GM19395 (cell line): ENCODE measurements around the gene AGR2.
"Not testable (repeated sequence)": the region's sequence is repeated elsewhere in the genome, so short reads cannot be mapped to it uniquely, and the experiment has no call there.

ENCODE experiments used
- ATAC-seq: cut with Tn5 transposase; IDR thresholded peaks from one replicate; pipeline ENCODE4 v1.9.1; 2021; ENCODE audit warnings: mild to moderate bottlenecking, moderate library complexity; ENCODE audit not compliant: unreplicated experiment

AGR2 gene

GRCh38 chr7:16804674-16805439 is at the start of gene AGR2:
TSS of gene AGR2 (minus strand) at chr7:16804999. CDS start at chr7:16801796, 3,203 bp downstream.
- ATAC-seq, result no peak

- not testable (repeated sequence) for ATAC-seq
Measured at GRCh38 chr7:16853189-16853588, 48.4 kb upstream of the AGR2 start.

GRCh38 chr7:16851829-16852228 is 47.0 kb upstream of the AGR2 start:
- no peak for ATAC-seq

GRCh38 chr7:16850614-16851466 is 46.0 kb upstream of the AGR2 start:
- ATAC-seq, result no peak

GRCh38 chr7:16849296-16850148 is 44.7 kb upstream of the AGR2 start:
- no peak for ATAC-seq

GRCh38 chr7:16847381-16847860 is 42.6 kb upstream of the AGR2 start:
- ATAC-seq, result no peak

GRCh38 chr7:16846601-16847165 is 41.9 kb upstream of the AGR2 start:
- no peak for ATAC-seq

- ATAC-seq, result no peak
Measured at GRCh38 chr7:16845746-16846145, 40.9 kb upstream of the AGR2 start.

GRCh38 chr7:16841681-16842080 is 36.9 kb upstream of the AGR2 start:
- no peak for ATAC-seq

- no peak for ATAC-seq
Measured at GRCh38 chr7:16840094-16840493, 35.3 kb upstream of the AGR2 start.

GRCh38 chr7:16839646-16840045 is 34.8 kb upstream of the AGR2 start:
- no peak for ATAC-seq

GRCh38 chr7:16838891-16839290 is 34.1 kb upstream of the AGR2 start:
- ATAC-seq, result no peak

- no peak for ATAC-seq
Measured at GRCh38 chr7:16838386-16838785, 33.6 kb upstream of the AGR2 start.

- no peak for ATAC-seq
Measured at GRCh38 chr7:16836481-16836880, 31.7 kb upstream of the AGR2 start.

- no peak for ATAC-seq
Measured at GRCh38 chr7:16833373-16833772, 28.6 kb upstream of the AGR2 start.

- ATAC-seq, result no peak
Measured at GRCh38 chr7:16826060-16826459, 21.3 kb upstream of the AGR2 start.

GRCh38 chr7:16822029-16822428 is 17.2 kb upstream of the AGR2 start:
- no peak for ATAC-seq

GRCh38 chr7:16818732-16819131 is 13.9 kb upstream of the AGR2 start:
- ATAC-seq, result no peak

- ATAC-seq, result no peak
Measured at GRCh38 chr7:16817536-16817935, 12.7 kb upstream of the AGR2 start.

- no peak for ATAC-seq
Measured at GRCh38 chr7:16816824-16817223, 12.0 kb upstream of the AGR2 start.

GRCh38 chr7:16815001-16815400 is 10.2 kb upstream of the AGR2 start:
- no peak for ATAC-seq
